Pancreas (tissue), 10 donors: ENCODE measurements around the gene VMAC. TPM values are rescaled to one million over a fixed set of nuclear protein-coding genes. Genes with fewer than 3 reads are reported as not detected.

Experiments
- ATAC-seq, 4 donors: fragments of 200-7000 bp; cut with Tn5 transposase; one replicate each; pipeline versions ENCODE4 v1.8.0 to v1.9.1; 2020; ENCODE audit warnings: mild to moderate bottlenecking in 4 of 4, moderate library complexity in 4 of 4
- DNase-seq, 6 donors: peaks; one replicate each; pipeline ENCODE4 v3.0.0-alpha.2; 2020
- FAIRE-seq: peaks from 2 replicates; lab custom pipeline; 2012; peaks lifted over from hg19 to GRCh38; lab: Jason Lieb, UNC
- H3K27ac ChIP-seq, 4 donors: fragments of 200-600 bp; sonication (generic); 1 replicate in 3 of 4; 2 replicates in 1 of 4; pipeline versions ENCODE4 v1.5.0 to v1.8.0; 2020
- H3K27me3 ChIP-seq, 4 donors: fragments of 200-600 bp; one replicate each; pipeline ENCODE4 v1.8.0; 2021
- H3K36me3 ChIP-seq, 3 donors: fragments of 200-600 bp; sonication (generic) in 1 of 3; one replicate each; pipeline versions ENCODE4 v1.5.0 to v1.8.0; 2020 to 2021
- H3K4me1 ChIP-seq, 3 donors: fragments of 200-600 bp; one replicate each; pipeline ENCODE4 v1.8.0; 2021
- H3K4me3 ChIP-seq, 4 donors: fragments of 200-600 bp; sonication (generic) in 2 of 4; one replicate each; pipeline versions ENCODE4 v1.5.0 to v1.8.0; 2020 to 2021
- H3K9me3 ChIP-seq, 4 donors: fragments of 200-600 bp; one replicate each; pipeline ENCODE4 v1.8.0; 2021
- CTCF ChIP-seq, 4 donors: fragments of 200-600 bp; sonication (generic) in 3 of 4; IDR thresholded peaks; one replicate each; pipeline versions ENCODE4 v1.5.0 to v1.8.0; 2021; ENCODE audit warnings: antibody characterized with exemption in 4 of 4
- WGBS, 2 donors: extraction: QIAGEN DNeasy Blood & Tissue Kit; methylation state at CpG; one replicate each; pipeline ENCODE4 v1.1.7; 2013; 5-methylcytosine and 5-hydroxymethylcytosine counted together
- intact Hi-C, 3 donors: fragments of 100-400 bp; cut with DNase I; formaldehyde crosslinking; loops; one replicate each; pipeline versions ENCODE4 v1.11.1 to v1.14.2; 2022
- polyA plus RNA-seq, 2 donors: library from polyadenylated mRNA; stranded (reverse); fragments of 200-250 nt; gene quantifications; one replicate each; pipeline ENCODE4 v1.2.3, GENCODE V29; 2013
- total RNA-seq, 6 donors: library from RNA; stranded (reverse); fragmentation: NEBNext Ultra II Directional in 4 of 6; extraction: Animal tissue kit (Norgen Biotek cat#: 25700) in 4 of 6; gene quantifications; one replicate each; pipeline versions ENCODE4 v1.2.1 to v1.2.4, GENCODE V29; 2021 to 2023
- donor health status: healthy with polysubstance abuse.
- donor health status: DM: no; HTN: no; CAD: no; lungs with moderate emphysema.
- donor health status: DM: no; HTN: no; CAD: no.
- donor health status: control.
- donor health status: control.
- donor health status: Bipolar disorder and iron deficiency.
- donor health status: DM: yes; HTN: yes; CAD: no.
- donor health status: DM: no; HTN: no; CAD: no.
- donor health status: DM: no; HTN: no; CAD: no.
- donor health status: DM: yes; HTN: yes; CAD: no.

The VMAC gene
- total and polyA plus RNA-seq, 8 donors: 2.9 to 10.1 (median 4.6) TPM

DNA sequence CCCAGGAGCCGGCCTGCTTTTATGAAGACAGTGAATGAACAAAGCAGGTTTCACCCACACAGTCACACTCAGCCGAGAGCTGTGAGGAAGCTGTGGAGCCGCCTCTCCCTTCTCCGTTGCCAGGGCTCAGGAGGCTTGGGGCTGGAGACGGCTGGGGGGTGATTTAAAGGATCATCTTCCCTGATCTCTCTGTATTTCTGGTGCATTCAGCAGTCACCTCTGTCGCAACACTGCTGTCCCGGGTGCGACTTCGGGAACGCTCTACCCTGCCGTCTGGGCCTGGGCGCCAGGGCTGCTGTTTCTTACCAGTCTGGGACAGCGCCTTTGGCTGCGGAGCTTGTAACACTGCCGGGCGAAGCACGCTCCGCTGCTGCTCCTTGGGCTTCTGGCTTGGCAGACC, 27.5 kb downstream of the VMAC start:
- DNase-seq: peak in 1 of 6 donors; percentile 65
- H3K36me3 ChIP-seq: peaks cover 3 to 48% (median 16%) of the 10 kb centered on the region in 3 donors
- FAIRE-seq: no peak

GRCh38 chr19:5932609-5933262, 28.1 kb downstream of the VMAC start:
- peaks cover 3 to 43% (median 16%) of the 10 kb centered on the region in 3 donors for H3K36me3 ChIP-seq
- ATAC-seq: no peak
- no peak overlapping the region for H3K27ac ChIP-seq
- H3K27me3 ChIP-seq: no peaks in the 10 kb centered on the region
- peaks cover 0 to 7% (median 6%) of the 10 kb centered on the region in 3 donors for H3K4me1 ChIP-seq
- no peak overlapping the region for H3K4me3 ChIP-seq
- no peaks in the 10 kb centered on the region for H3K9me3 ChIP-seq
- no peak for TF ChIP-seq CTCF (IDR thresholded peaks at IDR 0.05)
- intact Hi-C loops: no loop called here
- no peak for FAIRE-seq
- 93 to 96% methylated on average over 21 of the region's 21 CpGs for WGBS, 2 donors
- peak in 1 of 6 donors; percentile 43 for DNase-seq

More for the DNA sequence above, 27.5 kb downstream of the VMAC start:
- Histone ChIP-seq H3K27ac (no peak overlapping the region), H3K4me3 (no peak overlapping the region), H3K9me3 (no peaks in the 10 kb centered on the region), H3K4me1 (peaks cover 0 to 7% (median 6%) of the 10 kb centered on the region in 3 donors), H3K27me3 (no peaks in the 10 kb centered on the region)
- 96 to 98% methylated on average over 18 of the region's 18 CpGs for WGBS, 2 donors
- intact Hi-C loops: no loop called here
- no peak for TF ChIP-seq CTCF (IDR thresholded peaks at IDR 0.05)
- ATAC-seq: no peak

- DNase-seq: peak in 1 of 6 donors; percentile 51
- 89 to 93% methylated on average over 20 of the region's 20 CpGs for WGBS, 2 donors
- TF ChIP-seq CTCF (IDR thresholded peaks at IDR 0.05): no peak
- Histone ChIP-seq H3K27me3 (no peaks in the 10 kb centered on the region), H3K27ac (no peak overlapping the region), H3K36me3 (peaks cover 3 to 37% (median 16%) of the 10 kb centered on the region in 3 donors), H3K9me3 (no peaks in the 10 kb centered on the region), H3K4me3 (no peak overlapping the region), H3K4me1 (peaks cover 0 to 7% (median 6%) of the 10 kb centered on the region in 3 donors)
- intact Hi-C loops: no loop called here
- no peak for FAIRE-seq
- ATAC-seq: no peak
Observed at GRCh38 chr19:5933391-5934068, 28.9 kb downstream of the VMAC start.

GRCh38 chr19:5934069-5934401, 29.4 kb downstream of the VMAC start:
- Histone ChIP-seq H3K9me3 (no peaks in the 10 kb centered on the region), H3K27me3 (no peaks in the 10 kb centered on the region), H3K4me3 (no peak overlapping the region), H3K4me1 (peaks cover 0 to 7% (median 6%) of the 10 kb centered on the region in 3 donors), H3K36me3 (peaks cover 3 to 32% (median 16%) of the 10 kb centered on the region in 3 donors), H3K27ac (no peak overlapping the region)
- ATAC-seq (no peak), DNase-seq (peak in 1 of 6 donors; percentile 48), FAIRE-seq (no peak)
- intact Hi-C loops: no loop called here
- no peak for TF ChIP-seq CTCF (IDR thresholded peaks at IDR 0.05)
- 63 to 68% methylated on average over 5 of the region's 5 CpGs for WGBS, 2 donors
